ENCODE measurements around the gene SCAMP2. TPM values are rescaled to one million over a fixed set of nuclear protein-coding genes. Genes with fewer than 3 reads are reported as not detected.
A peak's percentile ranks its signal among the peaks of the same experiment; 100 is the strongest.

SCAMP2 gene
- total and polyA plus RNA-seq, 2 of the 13 experiments (the other 11 are each of a cell fraction or from before 2014, with no cell fraction given): 34.8 to 121 TPM

DNA sequence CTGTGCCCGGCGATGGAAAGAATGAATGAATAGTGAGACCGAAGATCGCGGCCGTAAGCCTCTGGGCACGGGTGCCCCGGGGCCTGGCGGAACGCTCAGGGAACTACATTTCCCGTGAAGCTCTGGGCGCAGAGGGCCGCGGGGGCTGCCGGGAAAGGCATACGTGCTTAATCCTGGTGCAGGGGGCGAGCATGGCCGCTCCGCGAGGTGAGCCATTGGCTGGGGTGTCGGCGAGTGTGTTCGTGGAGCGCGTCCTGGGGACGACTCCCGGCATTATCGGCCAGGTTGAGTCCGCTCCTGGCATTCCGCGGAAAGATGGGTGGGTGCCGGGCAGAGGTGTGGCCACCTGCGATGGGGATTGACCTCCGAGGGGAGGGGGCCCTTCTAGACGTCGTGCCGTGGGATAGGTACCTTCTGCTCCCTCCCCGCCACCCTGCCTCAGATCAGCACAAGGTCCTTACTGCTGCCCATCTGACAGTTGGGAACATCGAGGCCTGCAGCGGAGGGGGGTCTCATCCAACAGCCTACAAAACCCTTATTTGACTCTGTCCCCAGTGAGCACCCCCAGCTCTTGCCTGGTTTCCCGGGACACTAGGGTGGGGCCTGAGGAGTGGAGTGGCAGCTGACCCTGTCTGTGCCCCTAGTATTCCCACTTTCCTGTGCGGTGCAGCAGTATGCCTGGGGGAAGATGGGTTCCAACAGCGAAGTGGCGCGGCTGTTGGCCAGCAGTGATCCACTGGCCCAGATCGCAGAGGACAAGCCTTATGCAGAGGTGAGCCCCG is 16.9 kb upstream of the SCAMP2 start, which contains the start of gene MPI (continued):
- TF ChIP-seq, protein P1, sequence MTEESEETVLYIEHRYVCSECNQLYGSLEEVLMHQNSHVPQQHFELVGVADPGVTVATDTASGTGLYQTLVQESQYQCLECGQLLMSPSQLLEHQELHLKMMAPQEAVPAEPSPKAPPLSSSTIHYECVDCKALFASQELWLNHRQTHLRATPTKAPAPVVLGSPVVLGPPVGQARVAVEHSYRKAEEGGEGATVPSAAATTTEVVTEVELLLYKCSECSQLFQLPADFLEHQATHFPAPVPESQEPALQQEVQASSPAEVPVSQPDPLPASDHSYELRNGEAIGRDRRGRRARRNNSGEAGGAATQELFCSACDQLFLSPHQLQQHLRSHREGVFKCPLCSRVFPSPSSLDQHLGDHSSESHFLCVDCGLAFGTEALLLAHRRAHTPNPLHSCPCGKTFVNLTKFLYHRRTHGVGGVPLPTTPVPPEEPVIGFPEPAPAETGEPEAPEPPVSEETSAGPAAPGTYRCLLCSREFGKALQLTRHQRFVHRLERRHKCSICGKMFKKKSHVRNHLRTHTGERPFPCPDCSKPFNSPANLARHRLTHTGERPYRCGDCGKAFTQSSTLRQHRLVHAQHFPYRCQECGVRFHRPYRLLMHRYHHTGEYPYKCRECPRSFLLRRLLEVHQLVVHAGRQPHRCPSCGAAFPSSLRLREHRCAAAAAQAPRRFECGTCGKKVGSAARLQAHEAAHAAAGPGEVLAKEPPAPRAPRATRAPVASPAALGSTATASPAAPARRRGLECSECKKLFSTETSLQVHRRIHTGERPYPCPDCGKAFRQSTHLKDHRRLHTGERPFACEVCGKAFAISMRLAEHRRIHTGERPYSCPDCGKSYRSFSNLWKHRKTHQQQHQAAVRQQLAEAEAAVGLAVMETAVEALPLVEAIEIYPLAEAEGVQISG (CRISPR knock-in tag; IDR thresholded peaks at IDR 0.05): peak; percentile 92
- TF ChIP-seq, protein P2, sequence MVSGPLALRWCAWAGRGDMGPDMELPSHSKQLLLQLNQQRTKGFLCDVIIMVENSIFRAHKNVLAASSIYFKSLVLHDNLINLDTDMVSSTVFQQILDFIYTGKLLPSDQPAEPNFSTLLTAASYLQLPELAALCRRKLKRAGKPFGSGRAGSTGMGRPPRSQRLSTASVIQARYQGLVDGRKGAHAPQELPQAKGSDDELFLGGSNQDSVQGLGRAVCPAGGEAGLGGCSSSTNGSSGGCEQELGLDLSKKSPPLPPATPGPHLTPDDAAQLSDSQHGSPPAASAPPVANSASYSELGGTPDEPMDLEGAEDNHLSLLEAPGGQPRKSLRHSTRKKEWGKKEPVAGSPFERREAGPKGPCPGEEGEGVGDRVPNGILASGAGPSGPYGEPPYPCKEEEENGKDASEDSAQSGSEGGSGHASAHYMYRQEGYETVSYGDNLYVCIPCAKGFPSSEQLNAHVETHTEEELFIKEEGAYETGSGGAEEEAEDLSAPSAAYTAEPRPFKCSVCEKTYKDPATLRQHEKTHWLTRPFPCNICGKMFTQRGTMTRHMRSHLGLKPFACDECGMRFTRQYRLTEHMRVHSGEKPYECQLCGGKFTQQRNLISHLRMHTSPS (CRISPR knock-in tag; IDR thresholded peaks at IDR 0.05; ENCODE audit: low read depth): peak; percentile 42; the same call in 1 of the 2 replicates
- TF ChIP-seq FOXM1 (CRISPR knock-in tag; IDR thresholded peaks at IDR 0.05) (no peak), ZNF773 (CRISPR knock-in tag; IDR thresholded peaks at IDR 0.05; ENCODE audit: borderline replicate concordance) (0 out of 2 replicates have a peak, but pooled peaks have one; percentile 42), ELF1 (CRISPR knock-in tag; IDR thresholded peaks at IDR 0.05) (peak; percentile 71), SMARCC2 (IDR thresholded peaks at IDR 0.05) (no peak), AGO1 (IDR thresholded peaks at IDR 0.05; ENCODE audit: low read depth, low read length, poor library complexity, severe bottlenecking) (peak; percentile 70), NFYB (CRISPR knock-in tag; IDR thresholded peaks at IDR 0.05) (peak; percentile 61), ZNF205 (CRISPR knock-in tag; IDR thresholded peaks at IDR 0.05) (0 out of 2 replicates have a peak, but pooled peaks have one; percentile 66), RBFOX2 (IDR thresholded peaks at IDR 0.05; ENCODE audit: low read depth, low read length) (peak; percentile 93), FOXP1 (IDR thresholded peaks at IDR 0.05) (no peak), FOXP1 (CRISPR knock-in tag; IDR thresholded peaks at IDR 0.05) (0 out of 2 replicates have a peak, but pooled peaks have one; percentile 34), ZNF777 (CRISPR knock-in tag; IDR thresholded peaks at IDR 0.05) (peak; percentile 83), ZNF430 (CRISPR knock-in tag; IDR thresholded peaks at IDR 0.05) (no peak; the same call in 1 of the 2 replicates), RXRB (CRISPR knock-in tag; IDR thresholded peaks at IDR 0.05; ENCODE audit: borderline replicate concordance) (peak; percentile 42; the same call in 1 of the 2 replicates), ZNF44 (CRISPR knock-in tag; IDR thresholded peaks at IDR 0.05) (no peak), ZBTB21 (CRISPR knock-in tag; IDR thresholded peaks at IDR 0.05) (peak; percentile 23; the same call in 1 of the 2 replicates), ZNF350 (CRISPR knock-in tag; IDR thresholded peaks at IDR 0.05; ENCODE audit: borderline replicate concordance, low read depth) (peak; percentile 78; the same call in 1 of the 2 replicates), POLR2A (IDR thresholded peaks at IDR 0.05; ENCODE audit: insufficient read depth in 1 of 2, low read depth in 2 of 2, low read length in 2 of 2) (peak; percentile 92 to 98), ZBTB20 (CRISPR knock-in tag; IDR thresholded peaks at IDR 0.05; ENCODE audit: borderline replicate concordance, low read depth) (peak; percentile 50; the same call in 1 of the 2 replicates)
- TF ChIP-seq, protein P3, sequence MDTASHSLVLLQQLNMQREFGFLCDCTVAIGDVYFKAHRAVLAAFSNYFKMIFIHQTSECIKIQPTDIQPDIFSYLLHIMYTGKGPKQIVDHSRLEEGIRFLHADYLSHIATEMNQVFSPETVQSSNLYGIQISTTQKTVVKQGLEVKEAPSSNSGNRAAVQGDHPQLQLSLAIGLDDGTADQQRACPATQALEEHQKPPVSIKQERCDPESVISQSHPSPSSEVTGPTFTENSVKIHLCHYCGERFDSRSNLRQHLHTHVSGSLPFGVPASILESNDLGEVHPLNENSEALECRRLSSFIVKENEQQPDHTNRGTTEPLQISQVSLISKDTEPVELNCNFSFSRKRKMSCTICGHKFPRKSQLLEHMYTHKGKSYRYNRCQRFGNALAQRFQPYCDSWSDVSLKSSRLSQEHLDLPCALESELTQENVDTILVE (CRISPR knock-in tag; IDR thresholded peaks at IDR 0.05): 0 out of 2 replicates have a peak, but pooled peaks have one; percentile 20
- TF ChIP-seq, protein P4, sequence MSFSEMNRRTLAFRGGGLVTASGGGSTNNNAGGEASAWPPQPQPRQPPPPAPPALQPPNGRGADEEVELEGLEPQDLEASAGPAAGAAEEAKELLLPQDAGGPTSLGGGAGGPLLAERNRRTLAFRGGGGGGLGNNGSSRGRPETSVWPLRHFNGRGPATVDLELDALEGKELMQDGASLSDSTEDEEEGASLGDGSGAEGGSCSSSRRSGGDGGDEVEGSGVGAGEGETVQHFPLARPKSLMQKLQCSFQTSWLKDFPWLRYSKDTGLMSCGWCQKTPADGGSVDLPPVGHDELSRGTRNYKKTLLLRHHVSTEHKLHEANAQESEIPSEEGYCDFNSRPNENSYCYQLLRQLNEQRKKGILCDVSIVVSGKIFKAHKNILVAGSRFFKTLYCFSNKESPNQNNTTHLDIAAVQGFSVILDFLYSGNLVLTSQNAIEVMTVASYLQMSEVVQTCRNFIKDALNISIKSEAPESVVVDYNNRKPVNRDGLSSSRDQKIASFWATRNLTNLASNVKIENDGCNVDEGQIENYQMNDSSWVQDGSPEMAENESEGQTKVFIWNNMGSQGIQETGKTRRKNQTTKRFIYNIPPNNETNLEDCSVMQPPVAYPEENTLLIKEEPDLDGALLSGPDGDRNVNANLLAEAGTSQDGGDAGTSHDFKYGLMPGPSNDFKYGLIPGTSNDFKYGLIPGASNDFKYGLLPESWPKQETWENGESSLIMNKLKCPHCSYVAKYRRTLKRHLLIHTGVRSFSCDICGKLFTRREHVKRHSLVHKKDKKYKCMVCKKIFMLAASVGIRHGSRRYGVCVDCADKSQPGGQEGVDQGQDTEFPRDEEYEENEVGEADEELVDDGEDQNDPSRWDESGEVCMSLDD (CRISPR knock-in tag; IDR thresholded peaks at IDR 0.05; ENCODE audit: borderline replicate concordance): 0 out of 2 replicates have a peak, but pooled peaks have one; percentile 39

All from HepG2 (cell line).